DOHH2 (cell line): ENCODE data around the gene UNC79.

Experiments used
- CTCF ChIP-seq: fragments of 200-600 bp; sonication (generic); IDR thresholded peaks from one replicate; pipeline ENCODE4 v1.5.1; 2014; ENCODE audit warnings: antibody characterized with exemption, mild to moderate bottlenecking, low read depth, low read length; ENCODE audit not compliant: poor library complexity, severe bottlenecking
- EZH2phosphoT487 ChIP-seq: fragments of 200-600 bp; sonication (generic); IDR thresholded peaks from 2 replicates; pipeline ENCODE4 v1.6.1; 2017; ENCODE audit warnings: borderline replicate concordance, mild to moderate bottlenecking, antibody characterized with exemption, low read length, moderate library complexity, mixed read lengths

GRCh38 chr14:93716746-93717667 is 286.3 kb downstream of the UNC79 start:
- TF ChIP-seq CTCF, result no peak
- TF ChIP-seq EZH2phosphoT487, result no peak
